CD8-positive, alpha-beta memory T cell (primary cell): Measurements from ENCODE around the gene CEP112. TPM values are rescaled to one million over a fixed set of nuclear protein-coding genes. Genes with fewer than 3 reads are reported as not detected.

Experiments used
- CTCF ChIA-PET: fragments of 350-600 bp; sonication (Branson Sonifier 250); formaldehyde crosslinking; loops from one replicate; lab custom pipeline; 2021; ENCODE audit warnings: antibody characterized with exemption; lab: Charles Lee
- POLR2A ChIA-PET: fragments of 350-600 bp; sonication (Branson Sonifier 250); formaldehyde crosslinking; loops from one replicate; lab custom pipeline; 2021; ENCODE audit warnings: antibody characterized with exemption; lab: Charles Lee
- DNase-seq, 5 donors: peaks; one replicate each; pipeline versions ENCODE4 v3.0.0 to v3.0.0-alpha.2; 2020 to 2022; ENCODE audit warnings: mixed read lengths in 1 of 5
- H3K27ac ChIP-seq: one replicate; pipeline ENCODE4 v1.7.0; 2013; ENCODE audit warnings: low read depth, mild to moderate bottlenecking, low read length, moderate library complexity
- H3K27me3 ChIP-seq: 2 replicates; pipeline ENCODE4 v1.7.0; 2013; ENCODE audit warnings: low read length, mild to moderate bottlenecking; ENCODE audit not compliant: insufficient read depth, poor library complexity, severe bottlenecking
- H3K36me3 ChIP-seq: 2 replicates; pipeline ENCODE4 v1.7.0; 2013; ENCODE audit warnings: mild to moderate bottlenecking, low read length, moderate library complexity; ENCODE audit not compliant: insufficient read depth
- H3K4me1 ChIP-seq: 2 replicates; pipeline ENCODE4 v1.7.0; 2013; ENCODE audit warnings: mild to moderate bottlenecking, low read length, moderate library complexity; ENCODE audit not compliant: insufficient read depth
- H3K4me3 ChIP-seq: 2 replicates; pipeline ENCODE4 v1.7.0; 2013; ENCODE audit warnings: mild to moderate bottlenecking, low read length
- H3K9me3 ChIP-seq: 2 replicates; pipeline ENCODE4 v1.7.0; 2013; ENCODE audit warnings: mild to moderate bottlenecking, low read length
- H3K27ac Mint-ChIP-seq, 8 donors: one replicate each; pipeline ENCODE4 v1.8.0; 2020 to 2021; ENCODE audit warnings: mixed read lengths in 8 of 8, mild to moderate bottlenecking in 6 of 8, inconsistent platforms in 3 of 8, moderate library complexity in 3 of 8
- H3K27me3 Mint-ChIP-seq, 2 donors: one replicate each; pipeline ENCODE4 v1.8.0; 2020 to 2021; ENCODE audit warnings: mixed read lengths in 2 of 2, mild to moderate bottlenecking in 1 of 2, moderate library complexity in 1 of 2
- H3K36me3 Mint-ChIP-seq, 3 donors: one replicate each; pipeline ENCODE4 v1.8.0; 2020 to 2021; ENCODE audit warnings: mixed read lengths in 3 of 3, inconsistent platforms in 1 of 3, mild to moderate bottlenecking in 1 of 3
- H3K4me1 Mint-ChIP-seq, 3 donors: one replicate each; pipeline ENCODE4 v1.8.0; 2020 to 2021; ENCODE audit warnings: mixed read lengths in 3 of 3, inconsistent platforms in 1 of 3, mild to moderate bottlenecking in 1 of 3
- H3K4me3 Mint-ChIP-seq, 7 donors: one replicate each; pipeline ENCODE4 v1.8.0; 2020 to 2021; ENCODE audit warnings: mixed read lengths in 7 of 7, mild to moderate bottlenecking in 6 of 7, moderate library complexity in 4 of 7, inconsistent platforms in 2 of 7
- H3K9me3 Mint-ChIP-seq, 5 donors: one replicate each; pipeline ENCODE4 v1.8.0; 2020 to 2022; ENCODE audit warnings: mixed read lengths in 5 of 5, mild to moderate bottlenecking in 3 of 5, moderate library complexity in 2 of 5, inconsistent platforms in 1 of 5
- polyA plus RNA-seq: library from polyadenylated mRNA; unstranded; fragments of 300-500 nt; fragmentation: Illumina TruSeq; gene quantifications from one replicate; pipeline ENCODE4 v1.2.3, GENCODE V29; 2021
- total RNA-seq, 2 experiments: library from RNA; stranded (reverse); gene quantifications; one replicate each; pipeline ENCODE4 v1.2.3, GENCODE V29; 2021

CEP112 gene
- total and polyA plus RNA-seq, 3 experiments from 2014 or later, result 0.64 to 4.5 (median 3.0) TPM

GRCh38 chr17:65994679-65995078, 197.3 kb downstream of the CEP112 start:
- H3K27ac ChIP-seq, result no peak overlapping the region
- Mint-ChIP-seq H3K4me3 (no peak overlapping the region), H3K27me3 (no peaks in the 10 kb centered on the region), H3K4me1 (no peaks in the 10 kb centered on the region), H3K36me3 (peaks cover 0 to 2% (median 0%) of the 10 kb centered on the region in 3 donors), H3K27ac (no peak overlapping the region), H3K9me3 (peaks cover 2 to 9% (median 3%) of the 10 kb centered on the region in 5 donors)
- no peaks in the 10 kb centered on the region for H3K27me3 ChIP-seq
- ChIA-PET CTCF (no interaction called here), POLR2A (no interaction called here)
- H3K36me3 ChIP-seq, result no peaks in the 10 kb centered on the region
- no peaks in the 10 kb centered on the region for H3K4me1 ChIP-seq
- H3K4me3 ChIP-seq, result no peak overlapping the region
- DNase-seq, result no peak
- H3K9me3 ChIP-seq, result no peaks in the 10 kb centered on the region

- Mint-ChIP-seq H3K9me3 (peaks cover 6 to 15% (median 8%) of the 10 kb centered on the region in 5 donors), H3K27me3 (no peaks in the 10 kb centered on the region), H3K36me3 (no peaks in the 10 kb centered on the region), H3K4me1 (no peaks in the 10 kb centered on the region), H3K4me3 (no peak overlapping the region), H3K27ac (no peak overlapping the region)
- Histone ChIP-seq H3K4me1 (no peaks in the 10 kb centered on the region), H3K9me3 (no peaks in the 10 kb centered on the region), H3K36me3 (no peaks in the 10 kb centered on the region), H3K4me3 (no peak overlapping the region), H3K27me3 (no peaks in the 10 kb centered on the region), H3K27ac (no peak overlapping the region)
- POLR2A ChIA-PET, result no interaction called here
- CTCF ChIA-PET, result no interaction called here
- no peak for DNase-seq
Observed at GRCh38 chr17:65994114-65994513, 197.8 kb downstream of the CEP112 start.

GRCh38 chr17:65990593-65990992, 201.3 kb downstream of the CEP112 start:
- POLR2A ChIA-PET, result no interaction called here
- no peaks in the 10 kb centered on the region for H3K27me3 ChIP-seq
- H3K4me1 ChIP-seq, result no peaks in the 10 kb centered on the region
- Mint-ChIP-seq H3K27ac (no peak overlapping the region), H3K9me3 (peaks cover 22 to 30% (median 29%) of the 10 kb centered on the region in 5 donors), H3K4me1 (no peaks in the 10 kb centered on the region), H3K36me3 (peaks cover 0 to 25% (median 0%) of the 10 kb centered on the region in 3 donors), H3K27me3 (no peaks in the 10 kb centered on the region), H3K4me3 (no peak overlapping the region)
- no peak overlapping the region for H3K4me3 ChIP-seq
- peaks cover 7% of the 10 kb centered on the region for H3K9me3 ChIP-seq
- H3K27ac ChIP-seq, result no peak overlapping the region
- DNase-seq, result no peak
- H3K36me3 ChIP-seq, result no peaks in the 10 kb centered on the region
- CTCF ChIA-PET, result no interaction called here

GRCh38 chr17:65988451-65988850, 203.5 kb downstream of the CEP112 start:
- peaks cover 7% of the 10 kb centered on the region for H3K9me3 ChIP-seq
- no peak for DNase-seq
- H3K27ac ChIP-seq, result no peak overlapping the region
- no peak overlapping the region for H3K27ac Mint-ChIP-seq
- no peaks in the 10 kb centered on the region for H3K4me1 Mint-ChIP-seq
- H3K36me3 Mint-ChIP-seq, result peaks cover 0 to 39% (median 3%) of the 10 kb centered on the region in 3 donors
- POLR2A ChIA-PET, result no interaction called here
- H3K4me1 ChIP-seq, result no peaks in the 10 kb centered on the region
- H3K4me3 ChIP-seq, result no peak overlapping the region
- H3K4me3 Mint-ChIP-seq, result no peak overlapping the region
- CTCF ChIA-PET, result no interaction called here
- no peaks in the 10 kb centered on the region for H3K27me3 Mint-ChIP-seq
- no peaks in the 10 kb centered on the region for H3K36me3 ChIP-seq
- H3K27me3 ChIP-seq, result no peaks in the 10 kb centered on the region
- peaks cover 22 to 33% (median 30%) of the 10 kb centered on the region in 5 donors for H3K9me3 Mint-ChIP-seq

GRCh38 chr17:65987988-65988387, 203.9 kb downstream of the CEP112 start:
- no peak overlapping the region for H3K4me3 Mint-ChIP-seq
- H3K27me3 Mint-ChIP-seq, result no peaks in the 10 kb centered on the region
- DNase-seq, result no peak
- no peaks in the 10 kb centered on the region for H3K4me1 Mint-ChIP-seq
- H3K27ac ChIP-seq, result no peak overlapping the region
- peaks cover 0 to 41% (median 3%) of the 10 kb centered on the region in 3 donors for H3K36me3 Mint-ChIP-seq
- peaks cover 7% of the 10 kb centered on the region for H3K9me3 ChIP-seq
- H3K4me3 ChIP-seq, result no peak overlapping the region
- peaks cover 22 to 32% (median 30%) of the 10 kb centered on the region in 5 donors for H3K9me3 Mint-ChIP-seq
- CTCF ChIA-PET, result no interaction called here
- POLR2A ChIA-PET, result no interaction called here
- H3K27me3 ChIP-seq, result no peaks in the 10 kb centered on the region
- H3K36me3 ChIP-seq, result no peaks in the 10 kb centered on the region
- H3K27ac Mint-ChIP-seq, result no peak overlapping the region
- no peaks in the 10 kb centered on the region for H3K4me1 ChIP-seq

- peaks cover 0 to 46% (median 5%) of the 10 kb centered on the region in 3 donors for H3K36me3 Mint-ChIP-seq
Observed at GRCh38 chr17:65985571-65985970, 206.4 kb downstream of the CEP112 start.

GRCh38 chr17:65984299-65984698, 207.6 kb downstream of the CEP112 start:
- Histone ChIP-seq H3K4me1 (no peaks in the 10 kb centered on the region), H3K9me3 (peaks cover 7% of the 10 kb centered on the region), H3K27ac (no peak overlapping the region), H3K36me3 (no peaks in the 10 kb centered on the region), H3K27me3 (no peaks in the 10 kb centered on the region), H3K4me3 (no peak overlapping the region)
- H3K4me1 Mint-ChIP-seq, result no peaks in the 10 kb centered on the region
- DNase-seq, result no peak
- ChIA-PET CTCF (no interaction called here), POLR2A (no interaction called here)
- H3K27ac Mint-ChIP-seq, result peak overlapping the region in 1 of 8 donors; percentile 59
- H3K9me3 Mint-ChIP-seq, result peaks cover 16 to 27% (median 23%) of the 10 kb centered on the region in 5 donors
- H3K4me3 Mint-ChIP-seq, result no peak overlapping the region
- H3K27me3 Mint-ChIP-seq, result no peaks in the 10 kb centered on the region
- peaks cover 0 to 46% (median 5%) of the 10 kb centered on the region in 3 donors for H3K36me3 Mint-ChIP-seq

More at GRCh38 chr17:65985571-65985970, 206.4 kb downstream of the CEP112 start:
- H3K4me3 Mint-ChIP-seq, result no peak overlapping the region
- no peaks in the 10 kb centered on the region for H3K27me3 ChIP-seq
- peaks cover 22 to 31% (median 30%) of the 10 kb centered on the region in 5 donors for H3K9me3 Mint-ChIP-seq
- no peaks in the 10 kb centered on the region for H3K27me3 Mint-ChIP-seq
- H3K27ac ChIP-seq, result no peak overlapping the region
- POLR2A ChIA-PET, result no interaction called here
- CTCF ChIA-PET, result no interaction called here
- no peaks in the 10 kb centered on the region for H3K36me3 ChIP-seq
- no peaks in the 10 kb centered on the region for H3K4me1 ChIP-seq
- no peak overlapping the region for H3K4me3 ChIP-seq
- H3K4me1 Mint-ChIP-seq, result no peaks in the 10 kb centered on the region
- no peak overlapping the region for H3K27ac Mint-ChIP-seq
- no peak for DNase-seq
- peaks cover 7% of the 10 kb centered on the region for H3K9me3 ChIP-seq

- CTCF ChIA-PET, result no interaction called here
- peaks cover 0 to 15% (median 2%) of the 10 kb centered on the region in 3 donors for H3K36me3 Mint-ChIP-seq
- no peak overlapping the region for H3K4me3 ChIP-seq
- H3K27ac Mint-ChIP-seq, result no peak overlapping the region
- no peaks in the 10 kb centered on the region for H3K4me1 ChIP-seq
- no peaks in the 10 kb centered on the region for H3K27me3 ChIP-seq
- no peaks in the 10 kb centered on the region for H3K36me3 ChIP-seq
- H3K9me3 ChIP-seq, result no peaks in the 10 kb centered on the region
- no peak for DNase-seq
- peaks cover 0 to 1% (median 0%) of the 10 kb centered on the region in 5 donors for H3K9me3 Mint-ChIP-seq
- H3K4me3 Mint-ChIP-seq, result no peak overlapping the region
- POLR2A ChIA-PET, result no interaction called here
- no peak overlapping the region for H3K27ac ChIP-seq
- no peaks in the 10 kb centered on the region for H3K4me1 Mint-ChIP-seq
- peaks cover 0 to 4% of the 10 kb centered on the region in 2 donors for H3K27me3 Mint-ChIP-seq
Observed at GRCh38 chr17:65978871-65979270, 213.1 kb downstream of the CEP112 start.
